ENCODE results near the gene RGS3. TPM values are rescaled to one million over a fixed set of nuclear protein-coding genes. Genes with fewer than 3 reads are reported as not detected.

RGS3 gene
- total RNA-seq, 1 experiment from 2014 or later = 39.4 TPM

DNA sequence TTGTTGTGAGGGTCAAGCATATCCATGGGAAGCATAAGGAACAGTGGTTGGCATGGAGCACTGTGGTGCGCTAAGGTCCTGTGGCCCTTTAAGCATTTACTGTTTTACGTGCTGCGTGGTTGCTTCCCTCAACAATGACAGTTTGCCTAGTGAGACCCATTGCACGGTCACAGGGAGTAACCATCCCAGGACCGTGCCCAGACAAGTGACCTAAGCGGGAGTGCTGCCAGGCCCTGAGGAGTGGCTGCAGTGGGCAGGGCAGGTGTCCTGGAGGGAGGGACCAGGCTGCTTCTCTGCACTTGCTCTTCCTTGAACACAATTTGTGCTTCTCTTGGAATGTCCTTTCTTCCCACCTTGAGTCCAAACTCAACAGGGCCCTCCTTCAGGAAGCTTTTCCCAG is 64.6 kb downstream of the RGS3 start:
- H3K79me2 ChIP-seq (ENCODE audit: insufficient read depth, low read length) = no peaks in the 10 kb centered on the region
- H3K9ac ChIP-seq (ENCODE audit: low read length) = no peak overlapping the region
- no peaks in the 10 kb centered on the region for H3K9me3 ChIP-seq (ENCODE audit: control insufficient read depth in 1 of 2, insufficient read depth in 1 of 2, low read depth in 1 of 2, low read length in 2 of 2)
- H3K4me1 ChIP-seq (ENCODE audit: control insufficient read depth in 1 of 2, insufficient read depth in 2 of 2, low read length in 2 of 2) = no peaks in the 10 kb centered on the region
- H3K27ac ChIP-seq (ENCODE audit: low read depth, low read length) = no peak overlapping the region
- H2AFZ ChIP-seq (ENCODE audit: low read depth, low read length, poor library complexity, severe bottlenecking) = no peak overlapping the region
- H3K4me3 ChIP-seq (replicated peaks in 1 of 2; ENCODE audit: low read depth in 1 of 2, low read length in 2 of 2) = no peak overlapping the region
- no peaks in the 10 kb centered on the region for H4K20me1 ChIP-seq (ENCODE audit: insufficient read depth)
- H3K36me3 ChIP-seq (ENCODE audit: control insufficient read depth in 1 of 2, insufficient read depth in 2 of 2, low read length in 2 of 2) = peaks cover 26 to 39% of the 10 kb centered on the region in 2 experiments; a peak in 3 of 4 replicates
- DNase-seq (ENCODE audit: low read depth, low spot score) = no peak
- no peaks in the 10 kb centered on the region for H3K9me2 ChIP-seq (ENCODE audit: insufficient read depth)
- no peaks in the 10 kb centered on the region for H3K27me3 ChIP-seq (ENCODE audit: insufficient read depth, low read length)
- TF ChIP-seq ZBTB33 (IDR thresholded peaks at IDR 0.05; ENCODE audit: extremely low read depth, insufficient replicate concordance, low read length) = no peak
- no peak for TF ChIP-seq YY1 (IDR thresholded peaks at IDR 0.05; ENCODE audit: extremely low read depth, insufficient replicate concordance, low read depth, low read length)
- TF ChIP-seq SP1 (IDR thresholded peaks at IDR 0.05; ENCODE audit: low read depth) = no peak
- no peak for TF ChIP-seq MAX (IDR thresholded peaks at IDR 0.05)
- no peak for TF ChIP-seq POLR2A (IDR thresholded peaks at IDR 0.05; ENCODE audit: borderline replicate concordance, extremely low read depth, insufficient read depth, insufficient read length)
- TF ChIP-seq ZNF274 (IDR thresholded peaks at IDR 0.05; ENCODE audit: low read depth, low read length) = no peak
- TF ChIP-seq ATF3 (IDR thresholded peaks at IDR 0.05) = no peak
- TF ChIP-seq CTCF (IDR thresholded peaks at IDR 0.05 in 2 of 3, conservative IDR thresholded peaks at IDR 0.05 in 1 of 3; ENCODE audit: borderline replicate concordance in 1 of 3, insufficient read depth in 1 of 3, low read depth in 2 of 3, low read length in 2 of 3) = no peak
- no peak for TF ChIP-seq EGR1 (IDR thresholded peaks at IDR 0.05; ENCODE audit: low read depth)
- TF ChIP-seq SIN3A (IDR thresholded peaks at IDR 0.05; ENCODE audit: low read depth) = no peak
- TF ChIP-seq EZH2 (IDR thresholded peaks at IDR 0.05) = no peak
- no peak for TF ChIP-seq SRF (IDR thresholded peaks at IDR 0.05; ENCODE audit: low read depth)
- no peak for TF ChIP-seq ELF1 (IDR thresholded peaks at IDR 0.05; ENCODE audit: borderline replicate concordance, low read depth)
- no peak for TF ChIP-seq ZFX (IDR thresholded peaks at IDR 0.05)
- TF ChIP-seq POLR2AphosphoS5 (IDR thresholded peaks at IDR 0.05; ENCODE audit: low read depth, low read length) = no peak
- no peak for TF ChIP-seq TCF7L2 (IDR thresholded peaks at IDR 0.05; ENCODE audit: borderline replicate concordance, extremely low read depth, insufficient read depth, insufficient read length)
- TF ChIP-seq EZH2phosphoT487 (IDR thresholded peaks at IDR 0.05; ENCODE audit: borderline replicate concordance) = no peak
- TF ChIP-seq, protein P1, sequence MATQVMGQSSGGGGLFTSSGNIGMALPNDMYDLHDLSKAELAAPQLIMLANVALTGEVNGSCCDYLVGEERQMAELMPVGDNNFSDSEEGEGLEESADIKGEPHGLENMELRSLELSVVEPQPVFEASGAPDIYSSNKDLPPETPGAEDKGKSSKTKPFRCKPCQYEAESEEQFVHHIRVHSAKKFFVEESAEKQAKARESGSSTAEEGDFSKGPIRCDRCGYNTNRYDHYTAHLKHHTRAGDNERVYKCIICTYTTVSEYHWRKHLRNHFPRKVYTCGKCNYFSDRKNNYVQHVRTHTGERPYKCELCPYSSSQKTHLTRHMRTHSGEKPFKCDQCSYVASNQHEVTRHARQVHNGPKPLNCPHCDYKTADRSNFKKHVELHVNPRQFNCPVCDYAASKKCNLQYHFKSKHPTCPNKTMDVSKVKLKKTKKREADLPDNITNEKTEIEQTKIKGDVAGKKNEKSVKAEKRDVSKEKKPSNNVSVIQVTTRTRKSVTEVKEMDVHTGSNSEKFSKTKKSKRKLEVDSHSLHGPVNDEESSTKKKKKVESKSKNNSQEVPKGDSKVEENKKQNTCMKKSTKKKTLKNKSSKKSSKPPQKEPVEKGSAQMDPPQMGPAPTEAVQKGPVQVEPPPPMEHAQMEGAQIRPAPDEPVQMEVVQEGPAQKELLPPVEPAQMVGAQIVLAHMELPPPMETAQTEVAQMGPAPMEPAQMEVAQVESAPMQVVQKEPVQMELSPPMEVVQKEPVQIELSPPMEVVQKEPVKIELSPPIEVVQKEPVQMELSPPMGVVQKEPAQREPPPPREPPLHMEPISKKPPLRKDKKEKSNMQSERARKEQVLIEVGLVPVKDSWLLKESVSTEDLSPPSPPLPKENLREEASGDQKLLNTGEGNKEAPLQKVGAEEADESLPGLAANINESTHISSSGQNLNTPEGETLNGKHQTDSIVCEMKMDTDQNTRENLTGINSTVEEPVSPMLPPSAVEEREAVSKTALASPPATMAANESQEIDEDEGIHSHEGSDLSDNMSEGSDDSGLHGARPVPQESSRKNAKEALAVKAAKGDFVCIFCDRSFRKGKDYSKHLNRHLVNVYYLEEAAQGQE (IDR thresholded peaks at IDR 0.05; ENCODE audit: low read depth) = no peak
- no peak for ATAC-seq
- no TSS peak for BruUV-seq (replicated peaks)
- RAD21 ChIA-PET (ENCODE audit: low non-redundant PET in 1 of 2, low total read pairs in 2 of 2, uncharacterized antibody in 2 of 2, unreplicated experiment in 2 of 2) = no interaction called here
- no peak overlapping the region for H3K4me2 ChIP-seq (ENCODE audit: low read length)
- intact Hi-C loops (cut with micrococcal nuclease) = no loop called here
- POLR2A ChIA-PET = no interaction called here
- CTCF ChIA-PET = no interaction called here
